Activated naive CD8-positive, alpha-beta T cell treated with anti-CD3 and anti-CD28 coated beads, Interleukin-2, amount 50 U/mL, for 16 hours (primary cell): Measurements from ENCODE around the gene MACROD1.
A peak's percentile ranks its signal among the peaks of the same experiment; 100 is the strongest.

Source experiments
- DNase-seq: peaks from one replicate; pipeline ENCODE4 v3.0.0-alpha.2; 2020; ENCODE audit warnings: low read depth, low spot score

MACROD1 gene

DNA sequence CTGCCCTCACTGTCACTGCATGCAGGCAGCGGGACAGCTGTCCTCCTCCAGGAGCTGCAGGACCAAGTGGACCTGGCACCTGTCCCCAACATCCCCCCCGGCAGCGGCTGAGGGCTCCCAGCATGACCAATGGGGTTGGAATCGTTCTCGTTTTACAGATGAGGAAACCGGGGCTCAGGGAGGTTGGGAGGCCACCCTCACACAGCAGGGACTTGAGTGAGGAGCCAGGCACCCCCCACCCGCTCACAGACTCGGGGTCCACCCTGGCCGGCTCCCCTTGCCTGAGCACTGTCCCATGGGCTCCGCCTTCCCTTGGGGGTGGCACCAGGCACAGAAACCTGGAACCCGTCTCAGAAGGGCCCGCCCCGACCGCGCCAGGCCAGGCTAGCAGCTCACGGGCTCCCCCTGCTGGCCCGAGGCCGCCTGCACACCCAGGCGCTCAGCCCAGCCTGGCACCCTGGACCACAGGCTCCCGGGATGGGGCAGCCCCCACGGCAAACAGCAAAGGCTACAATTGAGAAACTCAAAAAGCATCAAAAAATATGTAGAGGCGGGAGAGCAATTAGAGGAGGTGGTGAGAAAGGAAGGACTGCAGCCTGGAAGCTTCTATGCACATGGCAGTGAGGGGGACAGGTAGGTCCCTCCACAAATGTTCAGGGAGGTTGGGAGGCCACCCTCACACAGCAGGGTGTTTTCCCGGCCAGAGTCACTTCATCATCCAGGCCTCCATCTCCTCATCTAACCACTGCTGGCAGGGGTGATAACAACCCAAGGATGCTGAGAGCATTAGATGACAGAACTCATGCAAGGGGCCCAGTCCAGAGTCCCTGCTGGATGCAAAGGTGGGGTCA, 12.8 kb downstream of the MACROD1 start:
- DNase-seq = peak; percentile 14

DNA sequence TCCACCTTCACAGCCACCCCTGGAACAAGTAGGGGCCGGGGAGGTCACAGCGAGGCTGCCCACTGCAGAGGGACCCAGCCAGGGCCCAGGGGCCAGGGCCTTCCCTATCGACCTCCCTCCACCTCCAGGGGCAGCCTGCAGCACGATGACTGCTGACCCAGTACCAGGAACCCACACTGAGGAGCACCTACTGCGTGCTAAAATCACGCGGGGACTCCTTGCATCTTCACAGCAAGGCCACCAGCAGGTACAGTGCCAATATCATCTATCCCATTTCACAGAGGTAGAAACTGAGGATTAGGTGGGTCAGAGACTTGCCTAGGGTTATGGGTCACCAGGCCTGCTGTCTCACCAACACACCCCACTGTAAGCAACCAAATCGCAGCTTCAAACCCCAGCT, 14.6 kb downstream of the MACROD1 start:
- DNase-seq = no peak

DNA sequence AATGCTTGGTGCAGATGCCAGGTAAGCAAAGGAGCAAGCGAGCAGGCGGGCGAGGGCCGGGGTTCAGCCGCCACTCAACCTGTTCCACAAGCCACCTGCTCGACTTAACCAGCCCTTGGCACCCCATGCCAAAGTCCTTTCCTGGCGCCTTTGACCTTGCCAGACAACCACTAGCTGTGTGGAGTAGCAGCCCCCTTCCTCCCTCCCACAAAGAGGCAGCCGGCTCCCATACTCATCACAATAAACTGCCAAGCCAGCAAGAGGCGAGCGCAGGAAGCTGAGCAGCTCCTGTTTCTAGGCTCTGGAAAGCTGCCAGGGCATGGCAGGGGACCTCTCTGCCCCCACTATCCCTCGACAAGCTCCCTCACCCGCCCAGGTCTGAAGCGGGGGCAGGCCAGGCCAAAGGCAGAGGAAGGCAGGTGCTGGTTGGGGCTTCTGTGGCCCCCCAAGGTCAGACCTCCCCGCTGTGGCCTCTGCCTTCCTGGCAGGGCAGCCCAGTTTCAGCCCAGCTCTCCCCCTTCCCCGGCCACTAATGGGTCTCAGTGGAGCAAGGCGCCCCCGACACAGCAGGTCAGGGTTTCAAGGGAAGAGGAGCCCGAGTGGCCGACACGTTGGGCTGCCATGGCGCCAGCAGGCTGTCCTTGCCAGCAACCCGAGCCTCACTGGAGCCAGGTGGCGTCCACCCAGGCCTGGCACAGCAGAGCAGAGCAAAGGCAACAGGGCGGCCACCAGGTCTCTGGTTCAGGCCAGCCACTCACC, 15.3 kb downstream of the MACROD1 start:
- no peak for DNase-seq

DNA sequence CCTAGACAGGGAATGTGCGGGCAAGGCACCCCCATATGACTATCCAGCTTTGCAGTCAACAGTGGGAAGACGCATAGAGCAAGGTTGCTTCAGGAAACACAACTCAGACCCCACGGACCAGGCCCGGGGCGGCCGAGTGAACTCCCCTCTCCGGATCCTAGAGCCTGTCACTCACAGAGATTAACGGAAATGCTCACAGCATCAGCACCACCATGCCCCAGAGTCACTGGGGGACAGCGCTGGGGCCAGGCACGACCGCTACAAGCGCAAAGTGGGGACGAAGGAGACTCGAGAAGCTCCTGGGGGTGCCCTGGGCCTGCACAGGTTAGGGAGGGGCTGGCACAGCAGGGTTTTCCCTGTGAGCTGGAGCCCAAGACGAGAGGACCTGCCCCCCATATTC, 15.9 kb downstream of the MACROD1 start:
- DNase-seq = no peak

DNA sequence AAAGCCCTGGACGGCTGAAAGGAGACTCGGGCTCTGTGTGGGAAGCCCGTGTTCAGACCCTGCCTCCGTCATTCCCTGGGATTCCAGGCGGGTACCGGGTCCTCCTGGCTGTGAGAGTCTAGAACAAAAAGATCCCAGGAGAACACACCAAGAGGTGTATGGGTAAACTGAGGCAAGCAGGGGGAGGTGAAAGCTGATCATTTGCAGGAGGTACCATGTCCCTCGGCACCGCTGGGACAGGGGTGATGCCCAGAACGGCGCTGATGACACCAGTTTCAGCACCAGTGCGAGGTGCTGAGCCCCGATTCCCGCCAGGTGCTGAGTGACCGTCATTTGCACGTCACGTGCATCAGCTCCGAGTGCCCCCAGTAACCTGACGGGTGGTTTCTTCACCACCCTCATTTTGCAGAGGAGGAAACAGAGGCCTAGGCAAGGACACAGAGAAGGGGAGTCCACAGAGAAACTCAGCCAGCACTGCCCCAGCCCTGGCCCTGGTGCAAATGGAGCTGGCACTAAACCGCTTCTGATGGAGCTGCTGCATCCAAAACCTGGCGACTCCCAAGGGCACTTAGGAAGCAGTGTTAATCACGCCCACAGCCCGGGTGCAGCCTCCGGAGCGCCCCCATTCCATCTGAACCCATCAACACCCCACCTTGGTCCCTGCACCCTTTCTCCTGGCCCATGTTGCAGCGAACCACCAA, 16.8 kb downstream of the MACROD1 start:
- DNase-seq = no peak

DNA sequence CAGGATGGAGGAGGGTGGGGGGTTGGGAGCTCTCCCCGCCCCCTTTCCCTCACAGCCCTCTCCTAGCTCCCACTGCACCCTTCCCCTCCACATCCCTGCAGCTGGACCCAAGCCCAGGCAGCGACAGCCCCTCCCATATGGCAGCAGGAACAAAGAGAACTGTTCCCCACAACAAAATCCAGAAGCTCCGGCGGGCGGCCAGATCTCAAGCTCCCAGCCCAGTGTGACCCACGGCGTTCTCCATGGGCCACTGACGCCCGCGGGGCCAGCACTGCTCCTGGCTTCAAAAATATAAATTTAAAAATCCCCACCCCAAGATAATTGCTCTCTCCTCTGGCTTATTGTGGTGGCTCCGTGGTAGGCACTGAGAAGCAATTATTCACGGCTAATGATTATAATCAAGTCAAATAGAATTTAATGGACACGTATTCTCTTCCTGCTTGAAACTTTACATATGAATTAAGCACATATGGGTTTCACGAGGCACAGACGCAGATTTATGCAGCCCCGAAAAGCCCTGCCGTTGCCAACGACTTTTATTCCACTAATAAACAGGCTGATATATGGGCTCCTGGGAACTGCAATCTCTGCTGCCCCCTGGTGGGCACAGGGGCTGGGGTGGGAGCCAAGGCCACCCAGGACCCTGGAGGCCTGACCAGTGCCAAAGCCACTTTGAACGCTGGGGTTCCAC, 17.5 kb downstream of the MACROD1 start:
- DNase-seq = peak; percentile 49

DNA sequence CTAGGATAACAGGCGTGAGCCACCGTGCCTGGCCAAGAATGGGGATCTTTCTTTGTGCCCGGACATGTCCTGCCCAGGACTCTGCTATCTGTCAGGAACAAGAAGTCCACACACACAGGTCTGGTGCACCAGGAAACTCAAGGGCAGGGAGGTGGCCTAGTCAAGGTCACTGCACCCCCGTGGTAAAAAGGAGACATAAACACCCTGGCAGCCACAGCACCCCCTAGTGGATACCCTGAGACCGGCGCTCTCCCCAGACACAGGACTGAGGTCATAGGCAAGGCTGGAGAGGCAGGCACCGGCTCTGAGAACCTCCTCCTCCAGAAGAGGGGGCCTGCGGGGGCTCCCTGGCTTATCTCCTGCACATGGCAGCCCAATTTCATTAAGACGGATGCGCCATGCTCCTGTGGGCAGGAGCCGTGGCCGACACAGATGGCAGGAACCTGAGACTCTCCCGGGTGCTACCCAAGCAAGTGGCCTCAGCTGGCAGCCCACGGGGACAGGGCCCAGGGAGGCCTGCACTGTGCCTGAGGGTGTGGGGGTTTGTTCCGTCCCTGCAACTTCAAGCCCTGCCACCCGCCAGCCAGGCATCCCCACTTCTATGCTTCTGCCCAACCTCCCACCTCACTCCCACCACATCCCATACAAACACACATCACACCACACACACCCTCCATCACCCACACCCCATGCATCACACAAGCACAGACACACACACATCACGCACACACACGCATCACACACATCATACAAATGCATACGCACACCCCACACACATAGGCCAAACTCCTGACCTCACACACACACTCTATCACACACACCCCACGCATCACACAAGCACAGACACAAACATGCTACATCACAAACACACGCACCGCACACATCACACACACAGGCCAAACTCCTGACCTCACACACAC, 19.6 kb downstream of the MACROD1 start:
- peak; percentile 42 for DNase-seq

DNA sequence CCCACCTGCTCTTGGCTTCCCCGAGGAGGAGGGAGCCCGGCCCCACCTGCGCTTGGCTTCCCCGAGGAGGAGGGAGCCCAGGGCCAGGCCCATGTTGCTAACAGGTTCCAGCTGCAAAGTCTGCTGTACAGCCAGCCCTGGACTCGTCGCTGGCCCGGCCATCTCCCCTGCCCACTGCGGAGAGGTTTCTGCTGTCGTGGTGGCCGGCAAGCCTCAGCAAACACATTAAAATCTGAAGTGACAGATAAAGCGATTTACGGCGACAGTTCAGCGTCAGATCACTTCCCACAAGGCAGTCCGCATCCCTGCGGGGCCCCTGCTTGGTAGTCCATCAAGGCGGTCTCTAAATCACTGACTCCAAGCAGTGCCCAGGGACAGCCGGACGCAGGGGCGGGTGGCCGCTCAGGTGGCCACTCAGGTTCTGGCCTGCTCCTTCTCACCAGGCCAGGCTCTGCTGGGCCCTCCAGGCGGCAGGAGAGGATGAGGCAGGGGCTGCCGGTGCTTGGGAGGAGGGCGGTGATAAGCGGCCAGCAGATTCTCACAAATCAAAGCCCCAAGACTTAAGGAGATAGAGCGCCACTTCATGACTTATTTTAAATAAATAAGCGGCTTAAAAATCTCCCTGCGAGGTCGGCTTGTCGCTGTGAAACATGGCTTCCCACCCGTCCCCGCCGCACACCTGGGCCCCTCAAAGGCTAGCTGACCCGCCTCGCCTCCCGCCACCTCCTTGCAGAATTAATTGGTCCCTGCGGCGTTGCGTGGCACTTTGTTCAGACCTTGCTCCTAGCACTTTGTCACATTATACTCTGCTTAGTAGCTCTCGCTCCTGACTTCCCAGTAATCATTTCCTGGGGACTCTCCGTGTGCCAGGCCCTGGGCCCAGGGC, 21.1 kb downstream of the MACROD1 start:
- DNase-seq = no peak

DNA sequence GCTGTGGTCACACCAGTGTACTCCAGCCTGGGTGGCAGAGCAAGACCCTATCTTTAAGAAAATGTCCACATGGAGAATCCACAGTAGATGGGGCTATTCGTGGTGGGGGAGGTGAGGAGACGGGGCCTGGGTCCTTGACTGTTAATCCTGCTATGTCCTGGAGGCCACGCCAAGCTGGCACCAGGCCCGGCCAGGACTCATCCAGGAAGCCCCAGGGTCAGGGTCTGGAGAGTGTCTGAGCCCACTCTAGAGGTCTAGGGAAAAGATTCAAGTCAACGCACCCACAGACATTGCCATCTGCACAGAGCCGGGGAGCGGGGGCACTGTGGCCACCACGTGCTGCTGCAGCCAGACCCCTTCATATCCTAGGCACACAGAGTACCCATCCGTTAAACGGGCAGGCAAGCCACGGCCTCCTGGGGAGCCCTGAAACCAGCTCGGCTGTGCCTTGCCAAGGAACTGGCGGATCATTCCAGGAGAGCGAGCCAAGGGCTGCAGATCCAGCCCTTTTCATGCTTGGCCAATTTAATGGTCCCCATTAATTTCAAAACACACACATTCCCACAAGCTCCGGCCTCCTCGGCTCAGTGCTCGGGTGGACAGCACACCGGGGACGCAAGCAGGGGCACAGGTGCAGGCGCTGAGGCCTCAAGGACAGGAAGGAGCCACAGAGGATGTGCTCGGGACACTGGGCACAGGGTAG, 24.7 kb downstream of the MACROD1 start:
- DNase-seq = no peak

DNA sequence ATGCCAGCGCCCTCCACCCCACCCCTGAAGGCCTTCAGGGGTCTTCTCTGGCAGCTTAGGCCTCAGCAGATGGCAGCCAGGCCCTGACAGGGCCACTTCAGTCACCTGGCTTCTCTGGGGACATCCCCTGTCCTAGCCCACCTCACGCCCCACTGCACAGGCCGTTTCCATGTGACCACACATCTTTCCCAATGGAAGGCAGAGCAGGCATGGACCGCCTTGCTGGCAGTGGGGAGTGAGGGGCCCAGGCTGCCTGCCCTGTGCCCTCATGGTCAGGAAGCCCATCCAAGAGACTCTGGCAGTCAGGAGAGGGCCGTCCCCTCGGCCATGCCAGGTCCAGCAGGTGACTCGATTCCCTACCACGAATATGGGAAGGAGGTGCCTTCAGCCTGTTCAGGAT, 25.8 kb downstream of the MACROD1 start:
- DNase-seq = no peak

DNA sequence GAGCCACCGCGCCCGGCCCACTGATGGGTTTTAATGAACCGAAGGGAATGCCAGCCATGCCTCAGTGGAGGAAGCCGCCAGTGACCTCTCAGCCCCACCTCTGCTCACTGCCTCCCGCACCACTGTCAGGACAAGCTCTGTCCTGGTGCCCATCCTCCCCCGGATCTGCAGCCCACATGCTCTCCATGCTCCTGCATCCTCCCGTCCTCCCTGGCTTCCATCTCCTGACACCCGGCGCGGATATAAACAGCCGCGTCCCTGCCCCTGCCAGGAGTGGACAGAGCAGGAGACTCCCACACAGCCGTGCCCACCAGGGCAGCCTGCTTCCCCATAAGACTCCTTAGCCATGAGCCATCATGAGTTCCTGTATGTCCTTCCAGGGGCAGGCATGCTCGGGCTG, 26.9 kb downstream of the MACROD1 start:
- no peak for DNase-seq

DNA sequence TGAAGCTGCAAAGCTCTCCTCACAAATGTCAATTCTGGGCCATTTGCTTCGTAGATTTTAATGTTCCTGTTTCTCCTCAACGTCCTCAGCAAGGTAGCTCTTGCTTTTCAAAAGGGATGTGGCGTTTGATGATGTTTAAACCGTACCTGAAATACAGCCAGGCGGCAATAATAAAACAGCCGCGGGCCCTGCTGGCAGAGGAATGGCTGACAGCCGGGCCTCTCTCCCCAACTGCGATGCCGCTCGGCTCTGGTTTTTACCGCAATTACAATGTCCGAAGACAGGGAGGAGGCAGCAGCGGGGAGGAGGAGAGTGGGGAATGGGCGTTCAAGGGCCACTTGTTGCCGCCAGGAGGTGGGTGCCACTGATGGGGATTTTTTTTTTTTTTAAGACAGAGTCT, 27.5 kb downstream of the MACROD1 start:
- DNase-seq = no peak

DNA sequence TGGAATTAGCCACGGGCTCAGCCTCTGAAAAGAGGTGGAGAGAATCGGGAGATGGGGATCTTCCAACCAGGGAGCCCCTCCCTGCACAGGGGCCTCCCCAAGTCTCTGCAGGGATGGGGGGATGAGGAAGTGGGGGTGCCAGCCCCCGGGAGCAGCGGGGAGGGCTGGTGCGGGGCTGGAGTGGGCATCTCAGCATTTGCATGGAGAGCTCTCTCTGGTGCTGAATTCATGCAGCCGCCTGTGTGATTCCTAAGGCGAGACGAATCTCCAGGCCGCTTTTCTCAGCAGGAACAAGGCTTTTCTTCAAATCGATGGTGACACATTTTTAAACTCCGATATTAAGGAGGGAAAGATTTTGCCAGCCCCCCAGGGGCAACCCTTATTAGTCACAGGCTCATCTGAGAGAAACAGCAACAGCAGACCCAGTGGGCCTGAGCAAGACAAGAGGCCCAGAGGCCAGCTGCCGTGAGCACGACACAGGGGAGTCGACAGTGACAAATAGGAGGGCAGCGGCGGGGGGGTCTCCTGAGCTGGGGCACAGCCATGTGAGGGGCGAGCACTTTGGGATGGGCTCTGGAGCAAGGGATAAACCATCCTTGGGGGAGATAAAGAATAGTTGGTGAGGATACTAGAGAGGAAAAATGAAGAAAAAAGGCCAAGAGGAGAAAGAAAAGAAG, 29.0 kb downstream of the MACROD1 start:
- DNase-seq = no peak

DNA sequence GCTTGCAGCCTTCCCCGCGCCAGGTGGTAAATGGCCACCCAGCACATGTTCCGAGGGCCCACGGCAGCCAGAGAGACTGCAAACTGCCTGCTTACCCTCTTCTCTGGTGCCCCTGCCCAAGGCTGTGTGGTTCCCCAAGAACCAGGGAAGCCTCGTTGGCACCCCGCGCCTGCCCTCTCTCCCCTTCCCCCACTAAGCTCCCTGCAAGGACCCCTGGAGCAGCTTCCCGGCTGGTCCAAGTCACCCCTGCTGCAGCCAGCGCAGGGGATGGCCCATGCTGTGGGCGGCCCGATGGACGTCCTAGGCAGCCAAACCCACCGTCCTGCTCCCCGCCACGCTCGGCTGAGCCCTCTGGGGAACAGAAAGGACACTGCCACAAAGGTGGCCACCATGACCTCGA, 30.2 kb downstream of the MACROD1 start:
- DNase-seq = no peak

DNA sequence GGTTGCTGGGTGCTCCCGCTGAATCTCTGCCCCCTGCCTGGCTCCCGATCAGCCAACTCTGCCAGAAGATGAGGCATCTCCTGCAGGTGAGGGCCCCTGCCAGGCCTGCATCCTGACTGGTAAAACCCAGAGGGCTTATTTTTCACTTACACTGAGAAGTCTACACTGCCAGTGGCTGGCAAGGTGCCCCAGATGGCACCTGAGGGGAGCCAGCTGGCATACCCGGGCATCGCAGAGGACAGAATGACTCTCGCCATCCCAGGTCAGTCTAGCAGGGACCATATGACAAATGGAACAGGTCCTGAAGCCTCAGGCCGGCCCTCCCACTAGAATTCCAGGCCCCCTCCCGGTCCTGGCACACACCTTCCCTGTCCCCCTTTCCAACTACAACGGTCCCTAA, 30.9 kb downstream of the MACROD1 start:
- no peak for DNase-seq

DNA sequence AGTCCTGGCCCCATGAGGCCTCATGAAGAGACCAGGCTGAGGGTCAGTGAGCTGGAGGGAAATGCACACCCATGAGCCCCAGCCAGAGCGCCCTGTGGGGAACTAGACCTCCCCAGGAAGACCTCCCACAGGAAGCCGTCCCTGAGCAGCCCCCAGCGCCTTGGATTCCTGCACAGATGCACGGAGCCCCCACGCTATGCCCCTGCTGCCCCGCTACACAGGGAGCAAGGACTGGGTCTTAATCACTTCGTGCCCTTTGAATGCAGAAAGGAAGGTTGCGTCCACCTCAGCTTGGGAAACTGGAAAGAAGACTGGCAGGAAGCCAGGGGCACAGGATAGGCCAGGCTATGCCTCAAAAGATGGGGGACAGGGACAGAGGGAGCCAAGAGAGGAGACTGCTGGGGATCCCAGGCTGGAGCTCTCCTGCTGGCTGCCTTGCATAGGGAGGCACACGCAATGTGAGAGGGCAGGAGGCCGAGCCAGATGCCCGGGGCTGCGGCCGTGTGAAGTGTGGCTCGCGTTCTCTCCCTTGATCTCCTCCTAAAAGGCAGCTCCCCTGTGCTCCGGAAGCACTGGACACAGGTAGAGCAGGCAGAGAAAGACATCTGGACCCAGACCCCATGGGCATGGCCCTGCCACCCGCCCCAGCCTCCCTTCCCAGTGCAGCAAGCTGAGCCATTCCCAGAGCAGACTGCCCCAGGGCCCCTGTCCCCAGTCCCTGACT, 32.8 kb downstream of the MACROD1 start:
- no peak for DNase-seq

DNA sequence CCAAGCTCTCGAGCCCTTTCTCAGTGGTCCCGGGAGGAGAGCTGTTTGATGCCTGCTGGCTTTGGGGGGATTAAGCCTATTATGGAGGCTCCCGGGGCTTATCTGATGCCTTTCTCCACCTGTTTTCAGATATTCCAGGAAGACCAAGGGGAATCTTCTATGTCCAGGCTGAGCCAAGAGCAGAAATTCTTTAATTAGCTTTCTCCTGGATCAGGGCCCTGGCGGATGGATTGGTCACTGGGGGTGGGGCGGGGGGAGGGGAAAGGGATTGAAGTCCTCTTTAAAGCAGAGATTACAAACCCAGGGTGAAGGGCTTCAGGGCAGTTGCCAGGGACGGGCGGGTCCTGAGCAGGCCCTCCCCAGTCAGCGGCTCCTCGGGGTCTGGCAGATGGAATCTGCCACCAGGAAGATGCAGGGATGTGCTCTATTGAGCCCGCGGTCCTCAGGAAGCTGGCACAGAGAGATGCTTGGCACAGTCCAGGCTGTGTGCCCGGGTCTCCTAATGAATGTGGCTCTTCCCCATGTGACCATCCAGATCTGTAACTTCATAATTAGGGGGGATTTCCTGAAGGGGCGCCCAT, 33.6 kb downstream of the MACROD1 start:
- DNase-seq = no peak
